GM23248 (cell line): ENCODE results near the gene SLC8B1. TPM values are rescaled to one million over a fixed set of nuclear protein-coding genes. Genes with fewer than 3 reads are reported as not detected.

ENCODE experiments used
- DNase-seq: peaks from one replicate; pipeline ENCODE4 v3.0.0-alpha.2; 2015
- H2AFZ ChIP-seq: fragments of 200-600 bp; sonication (generic); 2 replicates; pipeline ENCODE4 v1.6.1; 2016; ENCODE audit warnings: antibody characterized with exemption
- H3F3A ChIP-seq: fragments of 200-600 bp; sonication (generic); 2 replicates; pipeline ENCODE4 v1.6.1; 2016; ENCODE audit warnings: mild to moderate bottlenecking, antibody characterized with exemption, mixed run types; ENCODE audit not compliant: insufficient read depth
- H3K27ac ChIP-seq: fragments of 200-600 bp; sonication (generic); 2 replicates; pipeline ENCODE4 v1.5.1; 2016; ENCODE audit warnings: mild to moderate bottlenecking
- H3K27me3 ChIP-seq: fragments of 200-600 bp; sonication (generic); replicated peaks from 2 replicates; pipeline ENCODE4 v1.6.1; 2016; ENCODE audit warnings: mild to moderate bottlenecking; ENCODE audit not compliant: insufficient read depth
- H3K36me3 ChIP-seq: fragments of 200-600 bp; sonication (generic); 2 replicates; pipeline ENCODE4 v1.6.1; 2016; ENCODE audit warnings: low read depth, mild to moderate bottlenecking
- H3K4me1 ChIP-seq: fragments of 200-600 bp; sonication (generic); 2 replicates; pipeline ENCODE4 v1.6.1; 2016; ENCODE audit warnings: mild to moderate bottlenecking; ENCODE audit not compliant: insufficient read depth
- H3K4me2 ChIP-seq: fragments of 200-600 bp; sonication (generic); one replicate; pipeline ENCODE4 v1.6.1; 2016; ENCODE audit warnings: mild to moderate bottlenecking; ENCODE audit not compliant: unreplicated experiment
- H3K4me3 ChIP-seq: fragments of 200-600 bp; sonication (generic); 2 replicates; pipeline ENCODE4 v1.5.1; 2016; ENCODE audit warnings: mild to moderate bottlenecking
- H3K79me2 ChIP-seq: fragments of 200-600 bp; sonication (generic); 2 replicates; pipeline ENCODE4 v1.6.1; 2016; ENCODE audit warnings: mild to moderate bottlenecking; ENCODE audit not compliant: insufficient read depth
- H3K9ac ChIP-seq: fragments of 200-600 bp; sonication (generic); 2 replicates; pipeline ENCODE4 v1.6.1; 2016; ENCODE audit warnings: mild to moderate bottlenecking
- H3K9me2 ChIP-seq: fragments of 200-600 bp; sonication (generic); 2 replicates; pipeline ENCODE4 v1.6.1; 2016; ENCODE audit warnings: mixed run types, mild to moderate bottlenecking, moderate library complexity; ENCODE audit not compliant: insufficient read depth
- H3K9me3 ChIP-seq: fragments of 200-600 bp; sonication (generic); one replicate; pipeline ENCODE4 v1.6.1; 2017; ENCODE audit warnings: low read depth
- H4K20me1 ChIP-seq: fragments of 200-600 bp; sonication (generic); 2 replicates; pipeline ENCODE4 v1.6.0; 2016; ENCODE audit not compliant: insufficient read depth
- EZH2 ChIP-seq: fragments of 200-600 bp; sonication (generic); IDR thresholded peaks from 2 replicates; pipeline ENCODE4 v1.6.1; 2018; ENCODE audit warnings: antibody characterized with exemption, mild to moderate bottlenecking; ENCODE audit not compliant: insufficient read depth, poor library complexity, severe bottlenecking
- EZH2phosphoT487 ChIP-seq: fragments of 200-600 bp; sonication (generic); IDR thresholded peaks from 2 replicates; pipeline ENCODE4 v1.6.1; 2018; ENCODE audit warnings: antibody characterized with exemption, moderate library complexity, mild to moderate bottlenecking, low read depth; ENCODE audit not compliant: insufficient read depth
- WGBS, 2 experiments: methylation state at CpG; one replicate each; pipeline ENCODE4 v1.1.6; 2015 to 2017; ENCODE audit warnings: low lambda C conversion rate in 2 of 2, low coverage in 1 of 2; ENCODE audit errors: missing lambda C conversion rate in 2 of 2; 5-methylcytosine and 5-hydroxymethylcytosine counted together
- in situ Hi-C: fragments of 300-500 bp; cut with MboI; formaldehyde crosslinking; loops from 2 replicates; pipeline ENCODE4 v1.15.0; 2020
- polyA plus RNA-seq: library from polyadenylated mRNA; unstranded; fragments of >200 nt; fragmentation: Nextera tagmentation; extraction: Ambion mirVana; gene quantifications from 2 replicates; pipeline ENCODE4 v1.2.1, GENCODE V29; 2016
- total RNA-seq: library from RNA; depleted of rRNA; stranded (reverse); fragments of >200 nt; shearing (Covaris generic); gene quantifications from 2 replicates; pipeline ENCODE4 v1.2.3, GENCODE V29; 2014

The SLC8B1 gene
- total and polyA plus RNA-seq, 2 experiments from 2014 or later = 6.6 to 9.0 TPM

GRCh38 chr12:113314121-113314529, 20.8 kb downstream of the SLC8B1 start:
- TF ChIP-seq EZH2phosphoT487 = no peak
- Histone ChIP-seq H3K9ac (no peak overlapping the region), H3K4me3 (no peak overlapping the region), H3K4me1 (no peaks in the 10 kb centered on the region), H3K27ac (no peak overlapping the region), H3K36me3 (no peaks in the 10 kb centered on the region), H3K9me2 (no peaks in the 10 kb centered on the region), H4K20me1 (no peaks in the 10 kb centered on the region), H3K4me2 (no peak overlapping the region), H3K79me2 (no peaks in the 10 kb centered on the region), H3F3A (no peaks in the 10 kb centered on the region), H3K9me3 (no peaks in the 10 kb centered on the region), H2AFZ (no peak overlapping the region), H3K27me3 (no peaks in the 10 kb centered on the region)
- in situ Hi-C loops = no loop called here
- WGBS, 2 experiments = 50 to 57% methylated on average over 7 of the region's 7 CpGs
- peak; percentile 16 for DNase-seq

DNA sequence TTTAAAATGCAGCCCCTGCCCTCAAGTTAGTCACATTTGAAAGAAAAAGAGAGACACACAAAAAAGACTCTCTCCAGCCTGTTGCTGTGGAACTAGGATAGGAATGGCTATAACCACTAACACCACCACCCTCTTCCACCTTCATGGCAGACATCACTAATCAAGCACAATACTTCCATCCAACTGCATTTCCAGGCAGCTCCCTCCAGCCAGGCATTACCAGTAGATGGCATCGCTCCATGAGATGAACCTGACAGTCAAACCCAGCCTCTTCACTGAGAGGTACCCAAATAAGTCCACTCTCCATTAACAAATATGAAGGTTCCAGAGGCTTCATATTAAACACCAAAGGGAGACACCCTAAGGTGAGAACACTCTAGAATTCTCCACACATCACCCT, 24.4 kb downstream of the SLC8B1 start:
- Histone ChIP-seq H3K36me3 (no peaks in the 10 kb centered on the region), H3K79me2 (no peaks in the 10 kb centered on the region), H2AFZ (no peak overlapping the region), H3K27me3 (no peaks in the 10 kb centered on the region), H3K27ac (no peak overlapping the region), H3K4me2 (no peak overlapping the region), H3K4me1 (no peaks in the 10 kb centered on the region), H3K9ac (no peak overlapping the region), H3K4me3 (no peak overlapping the region), H3F3A (no peaks in the 10 kb centered on the region), H3K9me3 (no peaks in the 10 kb centered on the region), H4K20me1 (no peaks in the 10 kb centered on the region), H3K9me2 (no peaks in the 10 kb centered on the region)
- peak; percentile 13 for DNase-seq
- in situ Hi-C loops = no loop called here
- TF ChIP-seq EZH2phosphoT487 (no peak), EZH2 (no peak)
- WGBS, 2 experiments = 100% methylated on average over 1 of the region's 1 CpG

- H2AFZ ChIP-seq = no peak overlapping the region
- H3K9ac ChIP-seq = no peak overlapping the region
- DNase-seq = no peak
- in situ Hi-C loops = no loop called here
- H4K20me1 ChIP-seq = no peaks in the 10 kb centered on the region
- TF ChIP-seq EZH2phosphoT487 (no peak), EZH2 (no peak)
- H3K27ac ChIP-seq = no peak overlapping the region
- no peaks in the 10 kb centered on the region for H3K9me2 ChIP-seq
- H3K27me3 ChIP-seq = no peaks in the 10 kb centered on the region
- no peaks in the 10 kb centered on the region for H3K4me1 ChIP-seq
- no peaks in the 10 kb centered on the region for H3K9me3 ChIP-seq
- H3F3A ChIP-seq = no peaks in the 10 kb centered on the region
- no peaks in the 10 kb centered on the region for H3K36me3 ChIP-seq
- WGBS, 2 experiments = 79 to 85% methylated on average over 11 of the region's 11 CpGs
- H3K4me2 ChIP-seq = no peak overlapping the region
- H3K4me3 ChIP-seq = no peak overlapping the region
- no peaks in the 10 kb centered on the region for H3K79me2 ChIP-seq
Observed at GRCh38 chr12:113306382-113306781, 28.5 kb downstream of the SLC8B1 start.

DNA sequence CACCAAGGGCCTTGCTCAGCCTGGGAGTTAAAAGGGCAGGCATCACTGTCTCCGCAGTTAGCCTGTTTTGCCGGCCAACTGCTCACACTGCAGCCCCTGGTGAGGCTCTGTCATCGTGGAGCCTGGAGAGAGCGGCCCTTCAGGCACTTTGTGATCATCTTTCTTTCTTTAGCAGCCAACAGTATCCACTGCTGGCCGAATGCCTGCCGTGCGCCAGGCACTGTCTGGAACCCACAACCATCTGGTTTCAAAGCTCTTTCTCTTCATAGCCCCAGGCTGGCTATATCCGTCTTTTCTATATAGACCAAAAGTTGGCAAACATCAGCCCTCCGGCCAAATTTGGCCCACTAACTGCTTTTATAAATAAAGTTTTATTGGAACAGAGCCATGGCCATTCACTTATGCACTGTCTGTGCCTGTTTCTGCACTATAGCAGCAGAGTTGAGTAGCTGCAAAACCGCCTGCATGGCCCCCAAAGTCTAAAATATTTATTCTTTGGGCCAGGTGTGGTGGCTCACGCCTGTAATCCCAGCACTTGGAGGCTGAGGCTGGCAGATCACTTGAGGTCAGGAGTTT, 29.5 kb downstream of the SLC8B1 start:
- no peaks in the 10 kb centered on the region for H3K36me3 ChIP-seq
- no peak overlapping the region for H2AFZ ChIP-seq
- H3K4me2 ChIP-seq = no peak overlapping the region
- H3K4me3 ChIP-seq = no peak overlapping the region
- no peak overlapping the region for H3K9ac ChIP-seq
- H4K20me1 ChIP-seq = no peaks in the 10 kb centered on the region
- H3K27ac ChIP-seq = no peak overlapping the region
- no peaks in the 10 kb centered on the region for H3K9me2 ChIP-seq
- no peaks in the 10 kb centered on the region for H3K79me2 ChIP-seq
- H3F3A ChIP-seq = no peaks in the 10 kb centered on the region
- in situ Hi-C loops = no loop called here
- H3K4me1 ChIP-seq = no peaks in the 10 kb centered on the region
- TF ChIP-seq EZH2phosphoT487 = no peak
- no peak for TF ChIP-seq EZH2
- DNase-seq = no peak
- H3K9me3 ChIP-seq = no peaks in the 10 kb centered on the region
- WGBS, 2 experiments = 89 to 93% methylated on average over 11 of the region's 11 CpGs
- H3K27me3 ChIP-seq = no peaks in the 10 kb centered on the region
